Activated T-cell treated with anti-CD3 and anti-CD28 coated beads for 4 hours (primary cell): ENCODE results near the gene COL25A1.
"Not testable (repeated sequence)": the region's sequence is repeated elsewhere in the genome, so short reads cannot be mapped to it uniquely, and the experiment has no call there.

Experiments used
- DNase-seq: peaks from one replicate; pipeline ENCODE4 v3.0.0-alpha.2; 2020

Gene COL25A1

GRCh38 chr4:108941904-108942430 is 360.5 kb downstream of the COL25A1 start:
- DNase-seq, result no peak

- DNase-seq, result no peak
Measured at GRCh38 chr4:108940634-108941033, 361.8 kb downstream of the COL25A1 start.

- no peak for DNase-seq
Measured at GRCh38 chr4:108940149-108940548, 362.3 kb downstream of the COL25A1 start.

- DNase-seq, result no peak
Measured at GRCh38 chr4:108937066-108937465, 365.4 kb downstream of the COL25A1 start.

GRCh38 chr4:108933925-108934324 is 368.5 kb downstream of the COL25A1 start:
- DNase-seq, result not testable (repeated sequence)

GRCh38 chr4:108933046-108933445 is 369.4 kb downstream of the COL25A1 start:
- no peak for DNase-seq

GRCh38 chr4:108931926-108932325 is 370.5 kb downstream of the COL25A1 start:
- DNase-seq, result no peak

- DNase-seq, result no peak
Measured at GRCh38 chr4:108930186-108930585, 372.3 kb downstream of the COL25A1 start.

- DNase-seq, result no peak
Measured at GRCh38 chr4:108926781-108927180, 375.7 kb downstream of the COL25A1 start.

GRCh38 chr4:108926061-108926460 is 376.4 kb downstream of the COL25A1 start:
- DNase-seq, result no peak

GRCh38 chr4:108922191-108922590 is 380.3 kb downstream of the COL25A1 start:
- DNase-seq, result no peak

GRCh38 chr4:108920395-108921087 is 381.9 kb downstream of the COL25A1 start:
- no peak for DNase-seq

GRCh38 chr4:108919226-108919893 is 383.1 kb downstream of the COL25A1 start:
- DNase-seq, result no peak

- no peak for DNase-seq
Measured at GRCh38 chr4:108917255-108917654, 385.2 kb downstream of the COL25A1 start.

GRCh38 chr4:108916638-108917037 is 385.8 kb downstream of the COL25A1 start:
- no peak for DNase-seq

GRCh38 chr4:108906866-108907367 is 395.5 kb downstream of the COL25A1 start:
- no peak for DNase-seq

GRCh38 chr4:108906006-108906405 is 396.5 kb downstream of the COL25A1 start:
- DNase-seq, result no peak

- no peak for DNase-seq
Measured at GRCh38 chr4:108903464-108904221, 398.8 kb downstream of the COL25A1 start.

GRCh38 chr4:108902769-108903168 is 399.7 kb downstream of the COL25A1 start:
- no peak for DNase-seq

GRCh38 chr4:108901291-108901690 is 401.2 kb downstream of the COL25A1 start:
- DNase-seq, result no peak

- no peak for DNase-seq
Measured at GRCh38 chr4:108900018-108900580, 402.4 kb downstream of the COL25A1 start.

GRCh38 chr4:108893468-108893867 is 409.0 kb downstream of the COL25A1 start:
- DNase-seq, result no peak
